ENCODE data around the gene DIP2C. TPM values are rescaled to one million over a fixed set of nuclear protein-coding genes. Genes with fewer than 3 reads are reported as not detected.

Gene DIP2C
- total and polyA plus RNA-seq, 3 donors from 2014 or later = 14.9 to 43.4 (median 30.1) TPM

GRCh38 chr10:526651-527312 lies 162.7 kb downstream of the DIP2C start:
- intact Hi-C loops (cut with DNase I; ENCODE audit: low total_unique reads) = no loop called here
- 87 to 88% methylated on average over 11 to 21 of the region's 21 CpGs for WGBS, 2 donors
- Histone ChIP-seq H3K9me3 (no peaks in the 10 kb centered on the region), H3K4me3 (no peak overlapping the region), H3K27ac (no peak overlapping the region), H3K4me1 (no peaks in the 10 kb centered on the region), H3K27me3 (no peaks in the 10 kb centered on the region), H3K36me3 (ENCODE audit: low read depth, missing control alignments) (no peaks in the 10 kb centered on the region)
- no peak for DNase-seq
- TF ChIP-seq CTCF (IDR thresholded peaks at IDR 0.05) (no peak), POLR2A (IDR thresholded peaks at IDR 0.05) (no peak)

GRCh38 chr10:525565-526315 lies 163.7 kb downstream of the DIP2C start:
- H3K4me1 ChIP-seq = no peaks in the 10 kb centered on the region
- no peak overlapping the region for H3K4me3 ChIP-seq
- 90 to 92% methylated on average over 15 to 17 of the region's 17 CpGs for WGBS, 2 donors
- intact Hi-C loops (cut with DNase I; ENCODE audit: low total_unique reads) = no loop called here
- H3K9me3 ChIP-seq = no peaks in the 10 kb centered on the region
- H3K27me3 ChIP-seq = no peaks in the 10 kb centered on the region
- no peak overlapping the region for H3K27ac ChIP-seq
- no peak for DNase-seq
- no peaks in the 10 kb centered on the region for H3K36me3 ChIP-seq (ENCODE audit: low read depth, missing control alignments)
- no peak for TF ChIP-seq POLR2A (IDR thresholded peaks at IDR 0.05)
- TF ChIP-seq CTCF (IDR thresholded peaks at IDR 0.05) = no peak

GRCh38 chr10:523925-524324 lies 165.5 kb downstream of the DIP2C start:
- no peaks in the 10 kb centered on the region for H3K4me1 ChIP-seq

GRCh38 chr10:522350-522749 lies 167.1 kb downstream of the DIP2C start:
- no peaks in the 10 kb centered on the region for H3K4me1 ChIP-seq
- H3K27me3 ChIP-seq = no peaks in the 10 kb centered on the region
- intact Hi-C loops (cut with DNase I; ENCODE audit: low total_unique reads) = loop anchor here (5.0 kb wide), 1 partner anchor 270 kb away; no protein-coding TSS in a partner anchor
- 79 to 89% methylated on average over 9 to 13 of the region's 13 CpGs for WGBS, 2 donors
- H3K27ac ChIP-seq = no peak overlapping the region
- no peak for DNase-seq
- H3K4me3 ChIP-seq = no peak overlapping the region
- no peaks in the 10 kb centered on the region for H3K36me3 ChIP-seq (ENCODE audit: low read depth, missing control alignments)
- no peaks in the 10 kb centered on the region for H3K9me3 ChIP-seq
- TF ChIP-seq CTCF (IDR thresholded peaks at IDR 0.05) (no peak), POLR2A (IDR thresholded peaks at IDR 0.05) (no peak)

More at GRCh38 chr10:523925-524324, 165.5 kb downstream of the DIP2C start:
- WGBS, 2 donors = 74 to 88% methylated on average over 7 to 8 of the region's 8 CpGs
- Histone ChIP-seq H3K4me3 (no peak overlapping the region), H3K36me3 (ENCODE audit: low read depth, missing control alignments) (no peaks in the 10 kb centered on the region), H3K27me3 (no peaks in the 10 kb centered on the region), H3K27ac (no peak overlapping the region), H3K9me3 (no peaks in the 10 kb centered on the region)
- intact Hi-C loops (cut with DNase I; ENCODE audit: low total_unique reads) = loop anchor here (5.0 kb wide), 1 partner anchor 268 kb away; no protein-coding TSS in a partner anchor
- TF ChIP-seq CTCF (IDR thresholded peaks at IDR 0.05) (no peak), POLR2A (IDR thresholded peaks at IDR 0.05) (no peak)
- DNase-seq = no peak

Data from testis (tissue), 3 donors.